PC-9 (cell line): ENCODE results near the gene ATXN1. TPM values are rescaled to one million over a fixed set of nuclear protein-coding genes. Genes with fewer than 3 reads are reported as not detected.

Experiments used
- Bru-seq: library from RNA; stranded (reverse); fragments of 400-500 nt; gene quantifications from one replicate; lab custom pipeline; 2021; lab: Mats Ljungman, UMichigan
- BruChase-seq, 2 experiments: library from RNA; stranded (reverse); fragments of 400-500 nt; gene quantifications; one replicate each; lab custom pipeline; 2021; lab: Mats Ljungman, UMichigan
- BruUV-seq: library from RNA; stranded (reverse); fragments of 400-500 nt; replicated peaks from 2 replicates; lab custom pipeline; 2021; lab: Mats Ljungman, UMichigan
- CTCF ChIA-PET: fragments of 300-600 bp; sonication (Branson Sonifier 250); formaldehyde crosslinking; loops from one replicate; lab custom pipeline; 2022; ENCODE audit warnings: antibody characterized with exemption; lab: Charles Lee
- POLR2A ChIA-PET: fragments of 300-600 bp; sonication (Branson Sonifier 250); formaldehyde crosslinking; loops from one replicate; lab custom pipeline; 2022; ENCODE audit warnings: antibody characterized with exemption; ENCODE audit not compliant: unreplicated experiment; lab: Charles Lee
- DNase-seq, 2 experiments: peaks; one replicate each; pipeline versions ENCODE4 v3.0.0 to v3.0.0-alpha.2; 2015 to 2022; ENCODE audit warnings: mixed read lengths in 1 of 2
- H2AFZ ChIP-seq: fragments of 200-600 bp; sonication (generic); 2 replicates; pipeline ENCODE4 v1.8.1; 2017; ENCODE audit warnings: antibody characterized with exemption
- H3F3A ChIP-seq: fragments of 200-600 bp; sonication (generic); 2 replicates; pipeline ENCODE4 v1.8.1; 2017; ENCODE audit warnings: antibody characterized with exemption, mild to moderate bottlenecking, low read depth; ENCODE audit not compliant: insufficient read depth
- H3K27ac ChIP-seq: fragments of 200-600 bp; sonication (generic); 2 replicates; pipeline ENCODE4 v1.6.1; 2016; ENCODE audit warnings: mixed run types
- H3K27me3 ChIP-seq: fragments of 200-600 bp; sonication (generic); 2 replicates; pipeline ENCODE4 v1.6.1; 2016; ENCODE audit warnings: low read depth, mixed run types; ENCODE audit not compliant: insufficient read depth
- H3K36me3 ChIP-seq: fragments of 200-600 bp; sonication (generic); 2 replicates; pipeline ENCODE4 v1.6.1; 2016; ENCODE audit warnings: low read depth, mixed run types
- H3K4me1 ChIP-seq: fragments of 200-600 bp; sonication (generic); replicated peaks from 2 replicates; pipeline ENCODE4 v1.6.1; 2016; ENCODE audit warnings: mixed run types; ENCODE audit not compliant: insufficient read depth
- H3K4me2 ChIP-seq: fragments of 200-600 bp; sonication (generic); 2 replicates; pipeline ENCODE4 v1.6.1; 2017; ENCODE audit warnings: mixed run types
- H3K4me3 ChIP-seq: fragments of 200-600 bp; sonication (generic); 2 replicates; pipeline ENCODE4 v1.6.1; 2016; ENCODE audit warnings: mixed run types
- H3K79me2 ChIP-seq: fragments of 200-600 bp; sonication (generic); 2 replicates; pipeline ENCODE4 v1.6.1; 2017; ENCODE audit warnings: low read depth, mixed run types
- H3K9me2 ChIP-seq: fragments of 200-600 bp; sonication (generic); 2 replicates; pipeline ENCODE4 v1.8.1; 2017; ENCODE audit warnings: mild to moderate bottlenecking; ENCODE audit not compliant: insufficient read depth
- H3K9me3 ChIP-seq: fragments of 200-600 bp; sonication (generic); 2 replicates; pipeline ENCODE4 v1.8.1; 2016; ENCODE audit warnings: low read depth; ENCODE audit not compliant: insufficient read depth
- H4K20me1 ChIP-seq: fragments of 200-600 bp; sonication (generic); 2 replicates; pipeline ENCODE4 v1.8.1; 2017; ENCODE audit not compliant: insufficient read depth
- EZH2 ChIP-seq: fragments of 200-600 bp; sonication (generic); IDR thresholded peaks from 2 replicates; pipeline ENCODE4 v1.8.0; 2017; ENCODE audit warnings: antibody characterized with exemption, low read depth
- intact Hi-C: fragments of 100-400 bp; cut with micrococcal nuclease; formaldehyde crosslinking; loops from one replicate; pipeline ENCODE4 v1.10.0; 2022; ENCODE audit not compliant: unreplicated experiment
- long read RNA-seq: library from polyadenylated mRNA; stranded (forward); transcript quantifications from one replicate; pipeline ENCODE4 v2.0.0, GENCODE V29; 2022
- total RNA-seq: library from RNA; stranded (reverse); gene quantifications from 2 replicates; pipeline ENCODE4 v1.2.3, GENCODE V29; 2021
- TF ChIP-seq, protein P1 (sequence below): fragments of 200-600 bp; sonication (generic); conservative IDR thresholded peaks from 2 replicates; pipeline ENCODE4 v1.6.1; 2017; ENCODE audit warnings: mixed run types, antibody characterized with exemption, mild to moderate bottlenecking, moderate library complexity

The ATXN1 gene
- total RNA-seq (35.6 and 42.7 TPM in 2 replicates), Bru-seq, nascent RNA (percentile 78 among the genes with signal in this experiment), BruChase-seq, experiment 1, labeled RNA remaining after a 2-hour chase (percentile 84 among the genes with signal in this experiment), BruChase-seq, experiment 2, labeled RNA remaining after a 6-hour chase (percentile 63 among the genes with signal in this experiment)
- long read RNA-seq, partial matches to known transcripts = 0 of 9 reads
- long read RNA-seq, other reads (novel, unspliced or antisense) = 6 of 9 reads

DNA sequence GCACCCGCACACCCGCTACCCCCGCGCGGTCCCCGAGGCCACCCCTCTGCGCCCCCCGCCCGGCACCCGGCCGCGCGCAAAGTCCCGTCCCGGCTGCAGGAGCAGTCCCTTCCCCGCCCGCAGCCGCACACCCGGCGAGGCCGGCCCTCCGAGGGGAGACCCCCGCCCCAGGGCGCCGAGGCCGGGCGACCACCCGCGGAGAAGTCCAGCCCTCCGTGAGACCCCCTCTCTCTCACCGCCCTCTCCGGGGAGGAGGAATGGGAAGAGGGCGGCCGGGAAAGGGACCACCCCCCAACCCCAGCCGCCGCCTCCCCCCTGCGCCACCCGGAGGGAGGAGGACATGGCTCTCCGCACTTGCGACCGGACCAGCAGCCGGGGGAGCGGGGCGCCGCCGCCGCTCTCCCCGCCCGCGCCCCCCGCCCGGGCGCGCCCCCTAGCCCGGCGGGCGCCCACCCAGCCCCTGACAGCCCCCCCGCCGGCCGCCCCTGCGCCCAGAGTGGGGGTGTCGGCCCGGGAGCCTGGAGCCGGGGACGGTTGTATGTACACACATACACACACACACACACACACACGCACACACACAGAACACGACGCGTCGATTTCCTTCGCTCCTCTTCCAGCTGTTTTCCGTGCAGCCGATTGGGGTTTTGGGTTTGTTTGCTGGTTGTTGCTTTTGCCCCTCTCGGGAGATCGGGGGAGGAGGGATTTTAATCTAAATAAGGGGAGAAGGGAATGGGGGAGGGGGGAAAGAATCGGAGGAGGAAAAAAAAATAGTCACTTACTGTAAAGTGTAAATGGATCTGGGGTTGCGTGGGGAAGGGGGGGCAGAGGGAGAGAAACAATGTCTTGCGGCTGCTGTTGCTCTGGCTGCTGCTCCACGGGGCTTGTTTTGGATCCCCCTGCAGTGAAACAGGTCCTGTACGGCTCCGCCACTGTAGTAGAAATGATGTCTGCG, at the start of gene ATXN1:
Gene ATXN1, minus strand, starts transcription at position 945 of the 955 bp plus-strand sequence.
- peaks cover 61% of the 10 kb centered on the region for H3K4me1 ChIP-seq
- no peaks in the 10 kb centered on the region for H3K9me3 ChIP-seq
- no peaks in the 10 kb centered on the region for H3K27me3 ChIP-seq
- H3K36me3 ChIP-seq = no peaks in the 10 kb centered on the region
- peaks cover 38% of the 10 kb centered on the region for H3F3A ChIP-seq
- BruUV-seq = TSS peak; percentile 12
- ChIA-PET CTCF (interaction anchor here (0.6 to 1.2 kb wide), 9 partner anchors 37 to 468 kb away, joined by 3 to 18 read pairs (median 5); no protein-coding TSS in a partner anchor), POLR2A (interaction anchor here (0.5 to 0.7 kb wide), 7 partner anchors 9 to 819 kb away, joined by 3 to 8 read pairs (median 5); no protein-coding TSS in a partner anchor)
- DNase-seq = peak in 1 of 2 experiments; percentile 45
- no peaks in the 10 kb centered on the region for H3K9me2 ChIP-seq
- intact Hi-C loops = loop anchor here (2.0 to 5.0 kb wide), 5 partner anchors 84 to 1068 kb away; no protein-coding TSS in a partner anchor
- peak within 1 kb of the TSS; percentile 97 for H3K4me2 ChIP-seq
- peaks cover 44% of the 10 kb centered on the region for H3K79me2 ChIP-seq
- H4K20me1 ChIP-seq = no peaks in the 10 kb centered on the region
- peak within 1 kb of the TSS; percentile 97 for H3K27ac ChIP-seq
- H3K4me3 ChIP-seq = peak within 1 kb of the TSS; percentile 84
- TF ChIP-seq, protein P1, sequence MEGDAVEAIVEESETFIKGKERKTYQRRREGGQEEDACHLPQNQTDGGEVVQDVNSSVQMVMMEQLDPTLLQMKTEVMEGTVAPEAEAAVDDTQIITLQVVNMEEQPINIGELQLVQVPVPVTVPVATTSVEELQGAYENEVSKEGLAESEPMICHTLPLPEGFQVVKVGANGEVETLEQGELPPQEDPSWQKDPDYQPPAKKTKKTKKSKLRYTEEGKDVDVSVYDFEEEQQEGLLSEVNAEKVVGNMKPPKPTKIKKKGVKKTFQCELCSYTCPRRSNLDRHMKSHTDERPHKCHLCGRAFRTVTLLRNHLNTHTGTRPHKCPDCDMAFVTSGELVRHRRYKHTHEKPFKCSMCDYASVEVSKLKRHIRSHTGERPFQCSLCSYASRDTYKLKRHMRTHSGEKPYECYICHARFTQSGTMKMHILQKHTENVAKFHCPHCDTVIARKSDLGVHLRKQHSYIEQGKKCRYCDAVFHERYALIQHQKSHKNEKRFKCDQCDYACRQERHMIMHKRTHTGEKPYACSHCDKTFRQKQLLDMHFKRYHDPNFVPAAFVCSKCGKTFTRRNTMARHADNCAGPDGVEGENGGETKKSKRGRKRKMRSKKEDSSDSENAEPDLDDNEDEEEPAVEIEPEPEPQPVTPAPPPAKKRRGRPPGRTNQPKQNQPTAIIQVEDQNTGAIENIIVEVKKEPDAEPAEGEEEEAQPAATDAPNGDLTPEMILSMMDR = no peak
- no peak for TF ChIP-seq EZH2
- H2AFZ ChIP-seq = peak within 1 kb of the TSS; percentile 77

DNA sequence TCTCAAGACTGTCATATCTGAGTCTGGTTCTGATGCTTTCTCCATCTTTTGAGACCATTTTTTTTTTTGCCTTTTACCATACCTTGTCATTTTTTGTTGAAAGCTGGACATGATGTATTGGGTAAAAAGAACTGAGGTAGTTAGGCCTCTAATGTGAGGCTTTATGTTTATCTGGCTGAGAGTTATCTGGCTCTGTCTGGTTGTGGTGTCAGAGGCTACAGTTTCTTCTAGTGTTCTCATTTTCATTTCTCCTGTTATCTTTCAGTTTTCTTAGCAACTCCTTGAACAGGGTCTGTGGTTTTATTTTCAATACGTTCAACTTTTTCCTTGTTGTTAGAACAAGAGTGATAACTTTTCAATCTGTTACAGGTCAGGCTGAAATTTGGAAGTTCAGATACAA, 49.2 kb upstream of the ATXN1 start:
- ChIA-PET POLR2A (no interaction called here), CTCF (interaction anchor here (0.7 kb wide), 1 partner anchor 568 kb away, joined by 3 read pairs; no protein-coding TSS in a partner anchor)
- Histone ChIP-seq H4K20me1 (no peaks in the 10 kb centered on the region), H2AFZ (no peak overlapping the region), H3K27me3 (no peaks in the 10 kb centered on the region), H3K36me3 (no peaks in the 10 kb centered on the region), H3K4me3 (no peak overlapping the region), H3K9me3 (peaks cover 7% of the 10 kb centered on the region; the same call in 1 of the 2 replicates), H3K9me2 (no peaks in the 10 kb centered on the region), H3F3A (no peaks in the 10 kb centered on the region), H3K4me1 (peaks cover 2% of the 10 kb centered on the region; the same call in 1 of the 2 replicates), H3K27ac (no peak overlapping the region), H3K4me2 (no peak overlapping the region), H3K79me2 (no peaks in the 10 kb centered on the region)
- no TSS peak for BruUV-seq
- DNase-seq = no peak
- TF ChIP-seq EZH2 = no peak
- TF ChIP-seq, protein P1 = no peak
- intact Hi-C loops = no loop called here
